CD14-positive monocyte (primary cell): ENCODE data around the gene CDK5R2. TPM values are rescaled to one million over a fixed set of nuclear protein-coding genes. Genes with fewer than 3 reads are reported as not detected.
A peak's percentile ranks its signal among the peaks of the same experiment; 100 is the strongest.

Source experiments
- DNase-seq, 3 donors: peaks; one replicate each; pipeline ENCODE4 v3.0.0-alpha.2; 2011 to 2022
- H2AFZ ChIP-seq: 2 replicates; pipeline ENCODE4 v1.6.0; 2012; ENCODE audit warnings: mild to moderate bottlenecking, low read depth, low read length, inconsistent platforms; ENCODE audit not compliant: insufficient read depth, poor library complexity, severe bottlenecking
- H3K27ac ChIP-seq, 2 donors: 1 replicate in 1 of 2; 2 replicates in 1 of 2; pipeline ENCODE4 v1.5.1; 2012 to 2013; ENCODE audit warnings: low read length in 2 of 2, control low read depth in 1 of 2, inconsistent platforms in 1 of 2, low read depth in 1 of 2, mild to moderate bottlenecking in 1 of 2
- H3K27me3 ChIP-seq, 2 donors: one replicate each; pipeline versions ENCODE4 v1.6.0 to v1.6.1; 2011 to 2013; ENCODE audit warnings: low read length in 2 of 2; ENCODE audit not compliant: control insufficient read depth in 2 of 2, insufficient read depth in 2 of 2
- H3K36me3 ChIP-seq, 2 donors: replicated peaks in 1 of 2; 1 replicate in 1 of 2; 2 replicates in 1 of 2; pipeline versions ENCODE4 v1.5.1 to v1.6.1; 2012 to 2013; ENCODE audit warnings: low read length in 2 of 2, control low read depth in 1 of 2, inconsistent platforms in 1 of 2, mild to moderate bottlenecking in 1 of 2; ENCODE audit not compliant: insufficient read depth in 2 of 2, control insufficient read depth in 1 of 2
- H3K4me1 ChIP-seq, 2 donors: 1 replicate in 1 of 2; 2 replicates in 1 of 2; pipeline versions ENCODE4 v1.5.1 to v1.6.1; 2012 to 2013; ENCODE audit warnings: low read length in 2 of 2, control low read depth in 1 of 2, inconsistent platforms in 1 of 2, mild to moderate bottlenecking in 1 of 2, moderate library complexity in 1 of 2; ENCODE audit not compliant: insufficient read depth in 2 of 2, control insufficient read depth in 1 of 2
- H3K4me2 ChIP-seq: replicated peaks from 2 replicates; pipeline ENCODE3; 2012; ENCODE audit warnings: low read length, moderate library complexity, mild to moderate bottlenecking; ENCODE audit not compliant: poor library complexity, severe bottlenecking; ENCODE audit errors: extremely low read depth
- H3K4me3 ChIP-seq, 3 experiments: fragments of 200-600 bp in 1 of 3; sonication (generic) in 1 of 3; replicated peaks in 1 of 3; 1 replicate in 2 of 3; 2 replicates in 1 of 3; pipeline ENCODE4 v1.5.1; 2011 to 2013; ENCODE audit warnings: low read length in 3 of 3, mild to moderate bottlenecking in 3 of 3, control low read depth in 2 of 3, low read depth in 2 of 3, inconsistent platforms in 1 of 3, moderate library complexity in 1 of 3
- H3K79me2 ChIP-seq: 2 replicates; pipeline ENCODE4 v1.6.0; 2012; ENCODE audit warnings: mild to moderate bottlenecking, control low read depth, inconsistent platforms, low read length, moderate library complexity; ENCODE audit not compliant: insufficient read depth
- H3K9ac ChIP-seq: 2 replicates; pipeline ENCODE4 v1.6.0; 2017; ENCODE audit warnings: low read length, mild to moderate bottlenecking; ENCODE audit not compliant: insufficient read depth, poor library complexity, severe bottlenecking
- H3K9me3 ChIP-seq, 2 donors: replicated peaks in 1 of 2; 1 replicate in 1 of 2; 2 replicates in 1 of 2; pipeline versions ENCODE4 v1.5.1 to v1.6.1; 2012 to 2013; ENCODE audit warnings: low read length in 2 of 2, control low read depth in 1 of 2; ENCODE audit not compliant: control insufficient read depth in 1 of 2, insufficient read depth in 1 of 2
- H4K20me1 ChIP-seq: 2 replicates; pipeline ENCODE4 v1.6.0; 2012; ENCODE audit warnings: mild to moderate bottlenecking, low read length, control low read depth, moderate library complexity; ENCODE audit not compliant: insufficient read depth
- H3K27ac Mint-ChIP-seq, 7 donors: one replicate each; pipeline ENCODE4 v1.8.0; 2020; ENCODE audit warnings: mild to moderate bottlenecking in 7 of 7, mixed read lengths in 7 of 7, moderate library complexity in 6 of 7, inconsistent platforms in 2 of 7
- H3K27me3 Mint-ChIP-seq, 3 donors: one replicate each; pipeline ENCODE4 v1.8.0; 2021 to 2022; ENCODE audit warnings: low read depth in 3 of 3, mild to moderate bottlenecking in 3 of 3, mixed read lengths in 3 of 3, moderate library complexity in 3 of 3, inconsistent platforms in 1 of 3
- H3K36me3 Mint-ChIP-seq, 2 donors: one replicate each; pipeline ENCODE4 v1.8.0; 2020; ENCODE audit warnings: mixed read lengths in 2 of 2, inconsistent platforms in 1 of 2, mild to moderate bottlenecking in 1 of 2
- H3K4me1 Mint-ChIP-seq: one replicate; pipeline ENCODE4 v1.8.0; 2020; ENCODE audit warnings: mild to moderate bottlenecking, mixed read lengths
- H3K4me3 Mint-ChIP-seq, 2 donors: one replicate each; pipeline ENCODE4 v1.8.0; 2020; ENCODE audit warnings: mild to moderate bottlenecking in 2 of 2, mixed read lengths in 2 of 2, moderate library complexity in 1 of 2
- H3K9me3 Mint-ChIP-seq, 7 donors: one replicate each; pipeline ENCODE4 v1.8.0; 2020 to 2022; ENCODE audit warnings: mixed read lengths in 7 of 7, mild to moderate bottlenecking in 6 of 7, moderate library complexity in 6 of 7, inconsistent platforms in 2 of 7
- WGBS: methylation state at CpG from one replicate; pipeline ENCODE4 v1.1.5; 2013; ENCODE audit warnings: missing lambda C conversion rate; ENCODE audit not compliant: insufficient coverage; 5-methylcytosine and 5-hydroxymethylcytosine counted together
- intact Hi-C, 2 donors: fragments of 100-400 bp; cut with micrococcal nuclease; formaldehyde crosslinking; loops; one replicate each; pipeline versions ENCODE4 v1.15.0 to v1.15.1; 2023
- polyA plus RNA-seq, 3 donors: library from polyadenylated mRNA; depleted of rRNA in 1 of 3; unstranded in 2 of 3; stranded (reverse) in 1 of 3; fragments of 300-500 nt in 2 of 3; fragments of >200 nt in 1 of 3; fragmentation: Illumina TruSeq in 2 of 3; gene quantifications; 1 replicate in 2 of 3; 2 replicates in 1 of 3; pipeline ENCODE4 v1.2.3, GENCODE V29; 2012 to 2021
- small RNA-seq: library from RNA; depleted of rRNA; stranded (forward); fragments of <200 nt; gene quantifications from one replicate; pipeline ENCODE3, GENCODE V24; 2012; ENCODE audit warnings: low read depth; ENCODE audit not compliant: insufficient read length
- TF ChIP-seq, protein P1 (sequence below): fragments of 200-600 bp; IDR thresholded peaks from one replicate; pipeline ENCODE4 v1.8.0; 2022; ENCODE audit warnings: antibody characterized with exemption, mild to moderate bottlenecking

CDK5R2 gene
- polyA plus RNA-seq, 3 donors, result not detected

DNA sequence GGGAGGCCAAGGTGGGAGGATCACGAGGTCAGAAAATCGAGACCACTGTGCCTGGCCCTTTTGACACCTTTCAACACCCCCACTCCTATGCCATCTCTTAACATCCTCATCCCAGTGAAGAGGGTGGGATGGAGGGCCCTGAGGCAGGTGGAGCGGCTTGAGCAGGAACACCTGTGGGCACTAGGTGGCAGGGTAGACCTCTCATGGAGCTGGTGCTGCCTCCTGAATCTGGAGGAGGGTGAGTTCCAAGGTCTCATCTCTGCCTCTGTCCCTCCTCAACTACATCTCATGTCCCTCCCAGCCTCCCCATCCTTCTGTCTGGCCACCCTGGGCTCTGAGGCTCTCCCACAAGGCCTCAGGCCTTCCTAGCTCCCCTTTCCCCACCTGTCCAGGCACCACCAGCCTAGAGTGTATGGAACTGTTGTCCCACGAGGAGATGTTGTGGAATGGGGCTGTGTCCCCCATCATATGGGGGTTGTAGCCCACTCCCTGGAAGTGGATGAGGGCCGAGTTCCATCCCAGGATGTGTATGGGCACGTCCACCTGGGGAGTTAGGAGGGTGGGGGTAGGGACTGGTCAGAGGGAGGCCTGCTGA lies 50.8 kb downstream of the CDK5R2 start:
- Histone ChIP-seq H3K27me3 (peaks cover 0 to 18% of the 10 kb centered on the region in 2 donors), H2AFZ (no peak overlapping the region), H3K4me1 (no peaks in the 10 kb centered on the region), H3K36me3 (no peaks in the 10 kb centered on the region), H4K20me1 (no peaks in the 10 kb centered on the region), H3K9ac (no peak overlapping the region), H3K4me3 (no peak overlapping the region), H3K4me2 (no peak overlapping the region), H3K79me2 (no peaks in the 10 kb centered on the region), H3K9me3 (no peaks in the 10 kb centered on the region), H3K27ac (no peak overlapping the region)
- no peaks in the 10 kb centered on the region for H3K4me1 Mint-ChIP-seq
- H3K27me3 Mint-ChIP-seq, result peaks cover 27 to 61% (median 34%) of the 10 kb centered on the region in 3 donors
- peaks cover 0 to 8% (median 1%) of the 10 kb centered on the region in 7 donors for H3K9me3 Mint-ChIP-seq
- intact Hi-C loops, result no loop called here
- no peak overlapping the region for H3K27ac Mint-ChIP-seq
- no peaks in the 10 kb centered on the region for H3K36me3 Mint-ChIP-seq
- 86% methylated on average over 1 of the region's 6 CpGs for WGBS
- TF ChIP-seq, protein P1, sequence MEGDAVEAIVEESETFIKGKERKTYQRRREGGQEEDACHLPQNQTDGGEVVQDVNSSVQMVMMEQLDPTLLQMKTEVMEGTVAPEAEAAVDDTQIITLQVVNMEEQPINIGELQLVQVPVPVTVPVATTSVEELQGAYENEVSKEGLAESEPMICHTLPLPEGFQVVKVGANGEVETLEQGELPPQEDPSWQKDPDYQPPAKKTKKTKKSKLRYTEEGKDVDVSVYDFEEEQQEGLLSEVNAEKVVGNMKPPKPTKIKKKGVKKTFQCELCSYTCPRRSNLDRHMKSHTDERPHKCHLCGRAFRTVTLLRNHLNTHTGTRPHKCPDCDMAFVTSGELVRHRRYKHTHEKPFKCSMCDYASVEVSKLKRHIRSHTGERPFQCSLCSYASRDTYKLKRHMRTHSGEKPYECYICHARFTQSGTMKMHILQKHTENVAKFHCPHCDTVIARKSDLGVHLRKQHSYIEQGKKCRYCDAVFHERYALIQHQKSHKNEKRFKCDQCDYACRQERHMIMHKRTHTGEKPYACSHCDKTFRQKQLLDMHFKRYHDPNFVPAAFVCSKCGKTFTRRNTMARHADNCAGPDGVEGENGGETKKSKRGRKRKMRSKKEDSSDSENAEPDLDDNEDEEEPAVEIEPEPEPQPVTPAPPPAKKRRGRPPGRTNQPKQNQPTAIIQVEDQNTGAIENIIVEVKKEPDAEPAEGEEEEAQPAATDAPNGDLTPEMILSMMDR, result peak; percentile 16
- no peak overlapping the region for H3K4me3 Mint-ChIP-seq
- DNase-seq, result no peak

DNA sequence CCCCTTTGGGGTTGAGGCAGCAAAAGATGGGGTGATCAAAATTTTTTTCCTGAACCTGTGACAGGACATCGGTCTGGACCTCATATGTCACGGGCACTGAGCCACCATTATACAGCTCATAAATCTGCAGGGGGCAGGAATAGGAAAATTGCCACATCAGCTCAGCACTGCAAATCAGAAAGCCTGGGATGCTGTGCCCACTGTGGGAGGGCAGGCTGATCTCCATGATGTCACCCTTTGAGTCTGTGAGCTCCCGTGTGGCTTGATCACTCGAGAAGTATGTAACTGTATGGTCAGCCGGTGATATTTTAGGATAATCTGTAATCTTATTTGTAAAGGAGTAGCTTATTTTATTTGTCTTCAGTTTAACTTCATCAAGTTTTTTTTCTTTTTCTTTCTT lies 51.4 kb downstream of the CDK5R2 start:
- TF ChIP-seq, protein P1, result no peak
- no peak overlapping the region for H3K9ac ChIP-seq
- H2AFZ ChIP-seq, result no peak overlapping the region
- WGBS, result 90% methylated on average over 2 of the region's 5 CpGs
- H3K27ac ChIP-seq, result no peak overlapping the region
- intact Hi-C loops, result no loop called here
- Mint-ChIP-seq H3K4me3 (no peak overlapping the region), H3K4me1 (no peaks in the 10 kb centered on the region), H3K27me3 (peaks cover 24 to 55% (median 30%) of the 10 kb centered on the region in 3 donors), H3K36me3 (no peaks in the 10 kb centered on the region), H3K27ac (no peak overlapping the region), H3K9me3 (peaks cover 0 to 4% (median 1%) of the 10 kb centered on the region in 7 donors)
- H3K27me3 ChIP-seq, result peaks cover 0 to 12% of the 10 kb centered on the region in 2 donors
- H3K36me3 ChIP-seq, result no peaks in the 10 kb centered on the region
- no peaks in the 10 kb centered on the region for H3K9me3 ChIP-seq
- no peak overlapping the region for H3K4me3 ChIP-seq
- no peaks in the 10 kb centered on the region for H4K20me1 ChIP-seq
- H3K4me2 ChIP-seq, result no peak overlapping the region
- DNase-seq, result no peak
- no peaks in the 10 kb centered on the region for H3K4me1 ChIP-seq
- H3K79me2 ChIP-seq, result no peaks in the 10 kb centered on the region

Small RNAs within 50 kb of the gene (small RNA-seq; reads per million reads assigned to genes)
- not detected for gene MIR375
- not detected for gene RNU6-642P

Other genes starting within 250 kb of the CDK5R2 start
- 10 to 100 TPM; 13.5 to 90.2 (median 16.3) TPM for gene TTLL4, start 248.8 kb upstream of the CDK5R2 start, polyA plus RNA-seq
- gene CYP27A1, start 177.5 kb upstream of the CDK5R2 start, polyA plus RNA-seq, result 100 to 1,000 TPM; 151 to 218 (median 214) TPM
- not detected for gene PRKAG3, start 127.9 kb upstream of the CDK5R2 start, polyA plus RNA-seq
- gene WNT6, start 99.9 kb upstream of the CDK5R2 start, polyA plus RNA-seq, result under 1 TPM; 0.27 to 0.65 (median 0.37) TPM
- gene WNT10A, start 78.8 kb upstream of the CDK5R2 start, polyA plus RNA-seq, result under 1 TPM in 1 of 3 donors, not detected in 2; 0.04 TPM
- not detected for gene FEV, start 25.5 kb downstream of the CDK5R2 start, polyA plus RNA-seq
- gene CRYBA2, start 33.8 kb downstream of the CDK5R2 start, polyA plus RNA-seq, result not detected
- not detected for gene CFAP65, start 81.8 kb downstream of the CDK5R2 start, polyA plus RNA-seq
- not detected for gene IHH, start 101.3 kb downstream of the CDK5R2 start, polyA plus RNA-seq
- gene NHEJ1, start 201.1 kb downstream of the CDK5R2 start, polyA plus RNA-seq, result 10 to 100 TPM; 12.6 to 20.9 (median 20.3) TPM
- 1 to 10 TPM in 1 of 3 donors, not detected in 2; 1.1 TPM for gene SLC23A3, start 210.4 kb downstream of the CDK5R2 start, polyA plus RNA-seq
- 100 to 1,000 TPM in 1 of 3 donors, 10 to 100 TPM in 2; 68.8 to 109 (median 71.3) TPM for gene CNPPD1, start 217.3 kb downstream of the CDK5R2 start, polyA plus RNA-seq
- 10 to 100 TPM; 37.7 to 60.9 (median 39.4) TPM for gene RETREG2, start 218.6 kb downstream of the CDK5R2 start, polyA plus RNA-seq
- 10 to 100 TPM; 45.7 to 98.9 (median 53.2) TPM for gene ZFAND2B, start 247.1 kb downstream of the CDK5R2 start, polyA plus RNA-seq